OCI-M2 (cell line): Measurements from ENCODE around the gene KCNA5.

Experiments
- DNase-seq: peaks from one replicate; lab custom pipeline; 2025; ENCODE audit not compliant: unreplicated experiment; lab: John Stamatoyannopoulos, UW

Gene KCNA5

DNA sequence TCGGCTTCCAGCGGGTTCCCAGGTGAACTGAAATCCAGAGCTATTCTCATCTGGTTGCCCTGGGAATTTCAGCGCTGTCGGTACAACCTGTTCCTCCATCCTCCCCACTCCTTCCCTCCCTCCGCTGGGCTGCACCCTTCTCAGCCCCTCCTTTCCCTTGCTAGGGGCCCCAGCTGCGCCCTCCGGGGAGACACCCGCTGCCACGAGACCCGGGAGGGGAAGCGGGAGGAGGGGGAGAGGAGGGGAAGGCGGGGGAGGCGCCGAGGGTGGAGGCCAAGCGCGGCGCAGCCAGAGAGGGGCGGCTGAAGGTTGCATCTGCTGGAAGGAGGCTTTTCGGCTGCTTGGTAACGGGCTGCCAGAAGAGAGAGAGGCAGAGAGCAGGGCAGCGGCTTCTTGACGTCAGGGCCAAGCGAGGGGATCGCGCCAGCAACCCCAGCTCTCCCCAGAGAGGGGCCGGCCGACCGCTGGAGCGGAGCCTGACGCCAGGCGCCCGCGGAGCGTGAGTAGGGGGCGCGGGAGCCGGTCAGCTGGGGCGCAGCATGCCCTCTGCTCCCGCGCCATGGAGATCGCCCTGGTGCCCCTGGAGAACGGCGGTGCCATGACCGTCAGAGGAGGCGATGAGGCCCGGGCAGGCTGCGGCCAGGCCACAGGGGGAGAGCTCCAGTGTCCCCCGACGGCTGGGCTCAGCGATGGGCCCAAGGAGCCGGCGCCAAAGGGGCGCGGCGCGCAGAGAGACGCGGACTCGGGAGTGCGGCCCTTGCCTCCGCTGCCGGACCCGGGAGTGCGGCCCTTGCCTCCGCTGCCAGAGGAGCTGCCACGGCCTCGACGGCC is at the start of gene KCNA5:
TSS of gene KCNA5 (plus strand) at position 291 of the 831 bp plus-strand sequence. CDS start at position 560, 269 bp downstream.
- DNase-seq: no peak

DNA sequence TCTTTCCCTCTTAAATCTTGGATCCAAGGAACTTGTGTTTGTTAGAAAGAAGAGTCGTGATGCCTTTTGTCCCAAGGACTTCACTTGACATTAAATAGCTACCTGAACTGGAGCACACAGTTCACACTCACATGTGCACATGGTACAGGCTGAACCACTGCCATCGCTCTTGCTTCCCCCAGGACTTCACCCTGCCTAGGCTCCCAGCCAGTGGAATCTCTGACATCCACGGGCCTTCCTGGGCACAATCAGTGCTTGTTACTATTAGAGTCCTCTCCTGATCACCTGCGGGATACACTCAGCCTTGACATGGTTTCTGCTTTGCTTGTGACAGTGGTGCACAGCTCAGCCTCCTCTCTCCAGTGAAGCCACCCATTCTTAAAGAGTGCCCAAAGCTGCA is 49.1 kb upstream of the KCNA5 start:
- no peak for DNase-seq

DNA sequence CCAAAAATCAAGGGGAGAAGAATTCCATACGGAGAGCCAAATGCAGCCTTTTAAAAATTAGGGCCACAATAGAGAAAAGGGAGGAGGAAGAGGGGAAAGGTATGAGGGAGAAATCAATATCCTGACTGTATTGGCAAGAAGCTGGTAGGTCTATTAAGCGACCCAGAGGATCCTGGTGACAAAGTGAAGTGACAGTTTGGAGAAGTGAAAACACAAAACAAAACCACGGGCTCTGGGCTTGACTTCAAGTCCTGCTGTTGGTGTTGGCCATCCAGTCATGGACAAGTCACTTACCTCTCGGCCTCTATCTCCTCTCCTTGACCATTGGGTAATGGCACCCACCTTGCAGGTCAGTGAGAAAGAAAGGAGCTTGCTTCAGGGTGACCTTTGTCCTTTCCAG is 47.0 kb upstream of the KCNA5 start:
- no peak for DNase-seq

DNA sequence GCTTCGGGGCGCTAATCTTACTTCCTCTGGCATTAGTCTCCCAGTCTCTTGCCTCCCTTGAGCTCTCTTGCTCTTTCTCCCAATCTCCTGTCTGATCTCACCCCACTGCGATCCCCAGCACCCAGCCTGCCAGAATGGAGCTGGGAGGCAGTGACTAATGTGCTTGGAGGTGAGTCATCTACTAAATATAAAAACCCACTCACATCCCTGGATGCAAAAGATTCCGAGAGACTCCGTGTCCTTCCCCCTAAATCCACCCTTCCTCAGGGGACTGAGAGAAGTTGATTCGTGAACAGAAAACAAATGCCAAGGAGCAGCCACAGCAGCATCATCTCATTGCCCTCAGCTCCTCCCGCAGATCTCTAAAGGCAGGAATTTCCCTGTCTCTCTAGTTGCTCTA is 45.7 kb upstream of the KCNA5 start:
- DNase-seq: no peak

DNA sequence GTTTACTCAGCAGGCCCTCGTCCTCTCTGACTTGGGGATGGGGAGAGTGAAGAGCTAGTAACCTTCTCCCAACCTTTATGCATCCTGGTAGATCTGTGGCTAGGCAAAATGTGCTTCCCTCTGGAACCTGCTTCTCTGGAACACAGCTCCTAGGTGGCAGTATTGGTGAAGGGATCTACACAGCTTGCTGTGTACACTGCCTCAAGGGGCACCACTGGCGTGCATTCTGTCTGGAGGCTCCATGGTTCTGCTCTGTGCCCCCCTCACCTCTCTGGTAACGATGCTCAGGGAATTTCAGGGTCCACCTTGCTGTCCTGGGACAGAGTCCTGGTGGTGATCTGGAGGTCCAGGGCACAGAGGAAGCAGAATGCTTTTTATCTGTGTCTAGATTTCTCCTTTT is 43.5 kb upstream of the KCNA5 start:
- DNase-seq: no peak

DNA sequence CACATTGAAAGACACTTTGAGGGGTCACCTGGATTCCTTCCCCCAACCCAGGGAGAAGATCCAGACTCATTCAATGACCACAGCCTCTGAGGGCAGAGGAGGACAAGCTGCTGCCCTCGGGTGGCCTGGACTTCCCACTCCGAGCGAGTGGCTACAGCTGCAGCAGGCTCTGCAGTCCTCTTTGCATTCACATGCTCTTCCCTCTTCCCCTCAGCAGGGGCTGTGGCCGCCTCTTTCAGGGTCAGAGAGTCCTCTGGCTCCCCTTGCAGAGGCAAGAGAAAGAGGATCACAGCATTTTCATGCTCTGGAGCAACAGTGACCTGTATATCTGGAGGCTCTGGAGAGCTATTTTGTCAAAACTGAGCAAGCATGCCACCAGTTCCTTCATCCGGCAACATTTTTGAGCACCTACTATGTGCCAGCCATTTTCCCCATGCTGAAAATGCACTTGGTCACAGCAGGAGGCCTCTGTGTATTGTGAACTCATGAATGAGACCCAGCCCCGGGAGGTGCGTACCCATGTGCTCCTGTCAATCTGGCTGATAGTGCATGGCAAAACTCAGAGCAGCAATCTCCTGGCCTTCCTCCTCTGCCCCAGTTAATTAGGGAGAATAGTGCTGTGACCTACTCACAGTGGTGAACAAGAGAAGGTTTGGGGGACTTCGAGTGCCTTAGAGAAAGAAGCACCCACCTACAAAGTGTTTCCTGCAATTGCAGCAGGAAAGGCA is 42.9 kb upstream of the KCNA5 start:
- no peak for DNase-seq

DNA sequence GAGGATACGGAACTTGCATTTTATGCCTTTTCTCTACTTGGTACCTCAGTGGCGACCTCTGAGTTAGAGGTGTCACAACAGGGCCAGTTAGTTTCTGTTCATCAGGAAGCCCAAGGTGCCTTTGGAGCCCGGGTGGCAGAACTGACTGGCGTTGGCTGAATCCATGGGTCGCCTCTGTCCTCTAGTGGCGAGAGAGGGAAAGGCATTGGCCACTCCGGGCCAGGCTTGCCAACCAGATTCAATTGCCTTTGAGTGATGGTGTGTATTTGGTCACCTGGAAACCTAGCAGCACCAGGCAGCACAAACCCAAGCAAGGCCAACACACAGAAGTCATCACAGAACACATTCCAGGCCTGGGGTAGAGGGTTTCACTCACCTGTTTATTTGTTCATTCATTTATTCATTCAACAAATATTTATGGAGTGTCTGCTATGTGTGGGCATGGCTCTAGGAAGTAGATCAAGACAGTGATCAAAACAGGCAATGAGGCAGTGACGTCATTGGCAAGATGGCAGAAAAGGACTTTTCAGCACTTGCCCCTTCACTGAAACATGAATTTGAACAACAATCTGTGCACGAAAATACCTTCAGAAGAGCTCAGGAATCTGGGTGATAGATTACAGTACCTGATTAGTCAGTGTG is 40.5 kb upstream of the KCNA5 start:
- DNase-seq: no peak

DNA sequence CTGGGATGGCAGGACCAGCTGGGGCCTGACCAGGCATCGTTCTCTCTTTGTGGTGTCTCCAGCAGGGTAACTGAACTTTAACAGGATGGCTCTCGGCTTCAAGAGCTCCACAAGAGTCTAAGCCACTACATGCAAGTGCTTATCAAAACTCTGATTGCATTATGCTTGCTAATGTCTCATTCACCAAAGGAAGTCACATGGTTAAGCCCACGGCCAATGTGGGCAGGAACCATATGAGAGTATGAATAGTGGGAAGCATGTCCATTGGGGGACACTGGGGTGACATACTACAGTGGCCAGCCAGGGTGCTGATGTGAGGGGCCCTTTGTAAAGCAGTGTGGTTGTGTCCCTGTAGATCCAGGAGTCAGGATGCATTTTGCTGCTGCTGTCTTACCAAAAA is 35.0 kb upstream of the KCNA5 start:
- no peak for DNase-seq

DNA sequence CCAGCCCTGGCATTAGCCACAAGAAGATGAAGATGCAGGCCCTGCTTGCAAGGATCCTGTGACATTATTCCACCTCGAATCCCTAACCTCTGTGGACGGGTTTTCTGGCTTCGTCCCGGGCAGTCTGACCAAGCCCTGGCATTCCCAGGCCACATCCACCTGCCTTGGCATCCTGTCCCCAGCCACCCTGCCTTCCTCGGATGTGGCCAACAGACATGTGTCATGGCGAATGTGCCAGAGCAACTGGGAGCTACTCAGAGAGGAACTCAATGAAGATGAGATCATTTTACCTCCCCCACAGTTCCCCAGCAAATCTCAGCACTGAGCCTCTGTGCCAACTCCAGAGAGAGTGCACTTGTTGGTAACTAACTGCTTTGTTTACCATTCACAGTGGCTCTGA is 33.5 kb upstream of the KCNA5 start:
- DNase-seq: no peak

DNA sequence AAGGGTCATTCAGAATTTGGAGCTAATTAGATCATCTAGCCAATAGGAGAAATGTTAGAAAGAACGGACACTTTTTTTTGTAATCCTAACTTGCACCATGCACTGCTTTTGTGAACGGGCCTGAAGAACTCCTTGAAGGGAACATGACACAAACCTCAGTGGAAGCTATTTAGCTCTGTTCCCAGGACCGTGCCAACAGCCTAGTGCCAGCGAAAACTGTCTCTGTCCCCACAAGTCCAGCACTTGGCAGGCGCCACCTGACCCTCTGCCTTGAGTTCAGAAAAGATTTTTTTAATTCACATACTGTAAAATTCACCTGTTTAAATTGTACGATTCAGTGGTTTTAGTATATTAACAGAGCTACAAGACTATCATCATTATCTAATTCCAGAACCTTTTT is 31.3 kb upstream of the KCNA5 start:
- DNase-seq: no peak

DNA sequence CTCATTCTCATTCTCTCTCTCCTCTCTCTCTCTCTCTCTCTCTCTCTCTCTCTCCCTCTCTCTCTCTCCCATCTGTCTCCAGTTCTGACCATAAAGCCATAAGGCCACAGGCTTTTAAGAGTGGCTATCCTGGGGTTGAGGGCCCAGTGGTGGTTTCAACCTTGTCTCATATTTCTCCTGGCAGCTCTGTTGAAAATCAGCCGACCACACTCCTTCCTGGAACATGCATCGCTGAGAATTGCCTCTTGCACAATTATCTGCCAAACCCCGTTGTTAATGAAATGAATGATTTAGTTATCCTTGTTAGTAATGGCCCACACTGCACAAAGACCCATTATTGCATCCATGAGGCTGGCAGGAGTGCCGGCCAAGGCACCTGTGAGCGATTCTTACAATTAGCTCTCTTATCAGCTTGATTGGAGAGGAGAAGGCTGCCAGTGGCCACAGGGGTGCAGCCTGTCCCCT is 30.4 kb upstream of the KCNA5 start:
- no peak for DNase-seq

DNA sequence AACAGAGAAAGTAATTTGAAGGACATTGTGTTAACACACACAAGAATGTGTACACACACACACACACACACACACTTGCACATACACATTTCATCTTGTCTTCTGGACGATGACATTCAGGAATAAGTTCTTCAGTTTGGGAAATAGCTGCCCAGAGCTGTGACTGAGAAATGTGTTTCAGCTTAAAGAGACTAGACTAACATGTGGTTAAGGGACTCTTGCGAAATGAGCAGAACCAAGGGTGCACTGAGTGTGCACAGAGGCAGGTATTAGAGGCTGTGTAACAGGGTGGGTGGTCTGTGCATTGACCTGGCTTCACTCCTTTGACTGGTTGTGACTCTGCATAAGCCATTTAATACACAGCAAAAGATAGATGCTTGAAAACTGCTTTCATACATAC is 29.4 kb upstream of the KCNA5 start:
- DNase-seq: no peak

DNA sequence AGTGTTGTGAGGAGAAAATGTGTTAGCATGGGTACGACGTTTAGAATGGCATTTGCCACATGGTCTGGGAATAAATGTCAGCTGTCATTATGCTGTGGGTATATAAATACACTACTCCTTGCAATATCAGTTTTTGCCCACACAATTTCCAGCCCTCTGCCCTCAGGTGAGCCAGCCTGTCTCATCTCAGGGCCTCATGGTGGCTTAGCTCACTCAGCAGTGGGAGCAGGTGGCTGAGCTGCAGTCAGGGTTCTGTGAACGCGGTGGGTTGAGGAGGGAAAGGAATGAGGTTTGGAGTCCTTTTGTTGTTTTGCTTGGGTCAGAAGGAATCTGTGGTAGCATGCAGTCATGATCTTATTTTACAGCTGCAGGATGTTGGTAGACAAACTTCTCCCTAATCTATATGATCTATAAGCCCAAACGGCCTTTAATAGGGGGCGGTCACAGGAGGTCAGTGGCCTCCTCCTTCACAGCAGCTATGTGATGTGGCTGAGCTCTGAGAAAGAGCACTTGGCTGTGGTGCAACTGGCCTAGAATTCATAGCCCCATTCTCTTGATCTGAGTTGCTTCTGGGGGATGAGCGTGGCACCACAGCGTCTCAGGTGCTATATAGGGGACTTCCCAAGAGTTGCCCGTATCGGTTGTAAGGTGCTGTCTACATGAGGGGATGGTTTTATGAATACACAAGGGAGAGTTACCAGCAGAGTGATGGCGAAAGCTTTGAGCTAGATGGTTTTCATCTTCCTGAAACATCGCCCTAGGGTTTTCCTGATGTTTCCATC is 27.8 kb upstream of the KCNA5 start:
- no peak for DNase-seq

DNA sequence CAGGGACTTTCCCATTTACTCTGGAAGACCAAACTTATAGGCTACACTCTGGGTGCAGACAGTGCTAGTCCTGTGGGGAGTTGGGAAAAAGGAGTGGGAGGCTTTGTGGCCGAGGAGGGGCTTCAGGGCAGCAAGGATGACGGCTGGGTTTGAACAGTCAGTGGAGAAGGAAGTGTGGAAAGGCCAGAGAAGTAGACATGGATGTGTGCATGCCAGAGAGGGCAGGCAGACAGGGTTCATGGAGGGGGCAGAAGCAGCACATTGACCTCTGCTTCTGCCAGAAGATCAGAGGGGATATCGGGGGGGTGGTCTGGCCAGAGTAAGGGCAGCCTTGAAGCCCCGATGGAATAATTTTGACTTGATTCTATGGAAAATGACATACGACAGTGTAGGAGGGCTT is 27.2 kb upstream of the KCNA5 start:
- DNase-seq: no peak

DNA sequence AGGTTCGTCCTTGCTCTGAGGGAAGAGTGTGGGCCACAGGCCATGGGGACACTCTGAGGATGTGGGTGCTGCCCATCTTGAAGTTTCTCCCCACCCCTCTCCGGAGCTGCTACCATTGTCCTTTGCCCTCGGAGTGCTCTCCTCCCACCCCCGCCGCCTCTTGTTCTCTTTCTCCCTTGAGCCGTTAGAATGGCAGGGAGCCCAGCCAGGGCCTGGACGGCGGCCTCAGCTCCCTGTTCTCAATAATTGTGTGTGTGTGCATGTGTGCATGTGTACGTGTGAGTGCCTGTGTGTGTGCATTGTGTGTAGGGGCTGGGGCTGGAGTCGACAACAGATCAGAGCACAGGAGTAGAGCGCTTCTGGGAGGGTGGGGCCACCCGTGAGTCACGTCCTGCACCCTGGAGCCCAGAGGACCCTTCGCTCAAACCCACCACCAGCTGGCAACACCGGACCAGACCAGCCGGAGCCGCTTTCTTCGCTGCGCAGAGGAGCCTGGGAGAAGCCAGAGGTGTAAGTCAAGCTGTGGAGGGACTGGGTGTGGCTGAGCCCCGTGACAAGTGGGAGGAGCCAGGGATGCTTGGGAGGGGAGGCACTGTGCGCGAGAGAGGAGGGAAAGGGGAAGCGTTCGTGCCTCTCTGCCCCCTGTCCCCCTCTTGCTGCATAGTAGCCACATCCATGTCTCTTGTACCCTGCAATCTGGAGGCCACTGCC is 25.9 kb upstream of the KCNA5 start:
- no peak for DNase-seq

DNA sequence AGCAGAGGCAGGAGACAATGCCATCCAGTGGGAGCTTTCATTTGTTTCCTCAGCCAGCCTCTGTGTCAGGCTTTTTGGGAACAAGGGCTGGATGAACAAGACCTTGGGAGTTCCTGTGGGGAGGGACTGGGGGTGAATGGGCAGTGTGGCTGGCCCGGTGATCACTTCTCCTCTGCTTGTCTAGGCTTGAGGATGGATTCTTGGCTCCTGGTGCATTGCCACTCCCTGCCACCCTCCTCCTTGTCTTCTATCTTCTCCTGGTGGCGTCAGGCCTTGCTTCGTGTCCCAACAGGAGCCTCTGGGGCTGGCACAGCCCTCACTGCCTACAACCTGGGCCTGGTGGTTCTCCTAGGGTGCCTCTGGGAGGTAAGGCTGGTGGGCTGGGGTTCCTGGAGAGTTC is 25.0 kb upstream of the KCNA5 start:
- no peak for DNase-seq

DNA sequence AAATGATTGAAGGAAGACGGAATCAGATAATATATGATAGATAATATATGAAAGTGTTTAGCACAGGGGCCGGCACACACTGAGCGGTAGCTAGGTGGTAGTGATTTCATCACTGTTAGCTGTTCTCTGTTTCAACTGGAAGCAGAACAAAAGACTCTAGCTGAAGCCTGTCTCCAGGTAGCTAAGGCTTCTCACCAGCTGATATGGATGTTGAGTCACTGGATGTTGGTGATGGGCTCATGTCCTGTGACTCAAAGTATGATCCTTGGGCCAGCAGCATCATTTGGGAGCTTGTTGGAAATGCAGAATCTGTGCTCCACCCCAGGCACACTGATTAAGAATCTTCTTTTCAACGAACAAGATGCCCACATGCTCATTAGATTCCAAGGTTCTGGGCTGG is 21.7 kb upstream of the KCNA5 start:
- DNase-seq: no peak

DNA sequence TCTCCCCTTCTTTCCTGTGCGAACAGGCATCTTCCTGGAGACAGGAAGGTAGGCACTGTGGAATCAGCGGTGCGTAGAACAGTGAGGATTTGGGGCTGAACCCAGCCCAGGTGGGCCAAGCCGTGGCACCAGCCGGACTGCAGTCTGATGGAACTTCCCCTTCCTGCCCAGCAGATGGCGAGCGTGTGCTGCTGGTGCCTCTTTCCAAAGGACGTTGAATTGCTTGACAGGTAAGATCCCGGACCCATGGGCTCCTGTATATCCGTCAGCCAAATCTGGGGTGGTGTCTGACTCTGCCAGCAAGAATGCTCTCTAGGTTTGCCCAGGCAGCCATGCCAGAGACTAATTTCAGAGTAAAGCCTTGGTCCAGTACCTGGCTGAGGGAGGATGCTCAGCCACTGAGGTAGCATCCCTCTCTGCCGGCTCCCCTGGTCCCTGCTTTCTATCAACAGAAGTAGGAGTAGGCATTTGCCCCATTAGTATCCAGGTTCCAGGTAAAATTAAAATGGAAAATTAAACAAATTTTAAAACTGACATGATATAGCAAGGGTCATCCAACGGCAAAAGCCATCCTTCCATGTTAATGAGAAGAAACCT is 21.1 kb upstream of the KCNA5 start:
- no peak for DNase-seq

DNA sequence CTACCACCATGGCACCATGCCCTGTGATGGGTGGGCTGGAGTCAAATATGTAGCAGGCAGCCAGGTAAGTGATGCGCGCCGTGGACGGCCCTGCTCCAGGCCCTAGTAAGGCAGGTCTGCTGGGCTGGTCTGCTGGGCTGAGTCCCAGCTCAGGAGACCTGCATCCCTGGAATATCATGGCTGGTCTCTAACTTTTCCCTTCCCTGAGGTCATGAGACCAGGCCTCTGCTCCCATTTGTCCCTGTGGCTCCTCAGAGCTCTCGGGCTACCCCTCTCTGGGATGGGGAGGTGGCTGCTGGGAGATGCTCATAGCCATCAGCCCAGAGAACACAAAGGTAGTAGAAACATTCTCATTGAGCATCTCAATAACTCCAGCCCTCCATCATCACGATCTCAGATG is 19.8 kb upstream of the KCNA5 start:
- DNase-seq: no peak

DNA sequence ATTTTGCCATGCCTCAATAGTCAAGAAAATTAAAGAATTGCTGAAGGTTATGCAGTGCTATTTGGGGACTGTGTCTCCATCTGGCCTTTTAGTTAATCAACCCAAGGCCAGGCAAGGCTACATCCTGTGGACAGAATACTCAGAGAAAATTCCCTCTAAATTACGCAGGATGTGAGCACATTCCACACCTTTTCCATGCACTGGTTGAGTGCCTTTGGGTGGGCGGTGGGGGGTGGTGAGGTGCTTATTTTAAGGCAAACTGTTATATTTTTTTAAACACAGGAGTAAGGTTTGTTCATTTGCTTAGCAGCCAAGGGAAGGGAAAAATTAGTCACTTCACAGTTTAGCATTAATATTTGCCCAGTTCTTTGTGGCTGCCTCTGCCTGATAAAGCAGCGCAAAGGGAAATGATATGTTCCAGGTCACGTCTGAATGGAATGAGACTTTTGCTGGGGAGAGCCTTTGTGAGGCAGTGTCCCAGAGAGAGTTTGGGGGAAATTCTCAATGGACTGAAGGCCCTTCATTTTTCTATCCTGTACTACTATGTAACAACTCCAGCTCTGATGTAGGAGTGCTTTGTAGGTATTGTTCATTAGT is 17.2 kb upstream of the KCNA5 start:
- DNase-seq: no peak
